AG04450 (cell line): ENCODE measurements around the gene PPP4R4. TPM values are rescaled to one million over a fixed set of nuclear protein-coding genes. Genes with fewer than 3 reads are reported as not detected.

Experiments used
- CTCF ChIA-PET: fragments of 300-600, 350-600 bp; formaldehyde crosslinking; extraction: SDS; loops from one replicate; lab custom pipeline; 2022; ENCODE audit warnings: antibody characterized with exemption, inconsistent platforms; lab: Charles Lee
- POLR2A ChIA-PET: fragments of 350-600 bp; formaldehyde crosslinking; extraction: SDS; loops from one replicate; lab custom pipeline; 2021; ENCODE audit warnings: antibody characterized with exemption, inconsistent platforms; lab: Yijun Ruan, JAX
- DNase-seq: peaks from one replicate; pipeline ENCODE4 v3.0.0-alpha.2; 2011; ENCODE audit warnings: low read depth, low spot score
- H3K27ac ChIP-seq: one replicate; pipeline ENCODE4 v1.5.1; 2012; ENCODE audit warnings: low read depth, low read length, control low read depth
- H3K27me3 ChIP-seq: one replicate; pipeline ENCODE4 v1.6.0; 2012; ENCODE audit warnings: low read length; ENCODE audit not compliant: control insufficient read depth, insufficient read depth
- H3K4me3 ChIP-seq: 2 replicates; pipeline ENCODE4 v1.5.1; 2011; ENCODE audit warnings: mild to moderate bottlenecking, low read depth, low read length, control low read depth
- H3K9me3 ChIP-seq: 2 replicates; pipeline ENCODE4 v1.5.1; 2012; ENCODE audit warnings: low read length; ENCODE audit not compliant: control insufficient read depth, insufficient read depth
- polyA plus RNA-seq: library from polyadenylated mRNA; depleted of rRNA; stranded (reverse); fragments of >200 nt; gene quantifications from 2 replicates; pipeline ENCODE4 v1.2.3, GENCODE V29; 2011
- TF ChIP-seq, protein P1 (sequence below): IDR thresholded peaks from 2 replicates; pipeline ENCODE4 v1.5.1; 2011; ENCODE audit warnings: low read depth, low read length, control low read depth, inconsistent platforms

PPP4R4 gene
- polyA plus RNA-seq, 1 experiment, result 0.60 TPM

DNA sequence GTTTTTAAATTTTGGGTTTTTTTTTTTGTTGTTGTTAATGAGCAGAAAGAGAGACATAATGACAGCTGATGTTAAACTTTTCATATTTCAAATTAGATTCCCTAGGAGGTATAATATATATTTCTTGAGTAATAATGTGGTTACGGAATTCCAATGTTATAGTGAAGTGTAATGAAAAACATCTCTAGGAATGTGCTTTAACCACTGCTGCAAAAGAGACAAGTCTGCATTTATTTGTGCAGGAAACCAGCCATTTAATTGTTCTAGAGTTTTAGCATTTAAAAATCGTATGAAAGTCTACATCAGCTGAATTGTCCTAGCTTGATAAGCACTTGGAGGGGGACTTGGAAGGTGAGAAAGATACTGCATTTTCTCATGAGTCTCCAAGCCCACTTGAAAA lies 104.6 kb downstream of the PPP4R4 start:
- no peaks in the 10 kb centered on the region for H3K27me3 ChIP-seq
- no peak for DNase-seq
- H3K27ac ChIP-seq, result no peak overlapping the region
- TF ChIP-seq, protein P1, sequence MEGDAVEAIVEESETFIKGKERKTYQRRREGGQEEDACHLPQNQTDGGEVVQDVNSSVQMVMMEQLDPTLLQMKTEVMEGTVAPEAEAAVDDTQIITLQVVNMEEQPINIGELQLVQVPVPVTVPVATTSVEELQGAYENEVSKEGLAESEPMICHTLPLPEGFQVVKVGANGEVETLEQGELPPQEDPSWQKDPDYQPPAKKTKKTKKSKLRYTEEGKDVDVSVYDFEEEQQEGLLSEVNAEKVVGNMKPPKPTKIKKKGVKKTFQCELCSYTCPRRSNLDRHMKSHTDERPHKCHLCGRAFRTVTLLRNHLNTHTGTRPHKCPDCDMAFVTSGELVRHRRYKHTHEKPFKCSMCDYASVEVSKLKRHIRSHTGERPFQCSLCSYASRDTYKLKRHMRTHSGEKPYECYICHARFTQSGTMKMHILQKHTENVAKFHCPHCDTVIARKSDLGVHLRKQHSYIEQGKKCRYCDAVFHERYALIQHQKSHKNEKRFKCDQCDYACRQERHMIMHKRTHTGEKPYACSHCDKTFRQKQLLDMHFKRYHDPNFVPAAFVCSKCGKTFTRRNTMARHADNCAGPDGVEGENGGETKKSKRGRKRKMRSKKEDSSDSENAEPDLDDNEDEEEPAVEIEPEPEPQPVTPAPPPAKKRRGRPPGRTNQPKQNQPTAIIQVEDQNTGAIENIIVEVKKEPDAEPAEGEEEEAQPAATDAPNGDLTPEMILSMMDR, result no peak
- H3K9me3 ChIP-seq, result no peaks in the 10 kb centered on the region
- POLR2A ChIA-PET, result no interaction called here
- H3K4me3 ChIP-seq, result no peak overlapping the region
- CTCF ChIA-PET, result interaction anchor here (0.7 to 1.0 kb wide), 2 partner anchors 38 to 97 kb away, joined by 3 read pairs; no protein-coding TSS in a partner anchor

DNA sequence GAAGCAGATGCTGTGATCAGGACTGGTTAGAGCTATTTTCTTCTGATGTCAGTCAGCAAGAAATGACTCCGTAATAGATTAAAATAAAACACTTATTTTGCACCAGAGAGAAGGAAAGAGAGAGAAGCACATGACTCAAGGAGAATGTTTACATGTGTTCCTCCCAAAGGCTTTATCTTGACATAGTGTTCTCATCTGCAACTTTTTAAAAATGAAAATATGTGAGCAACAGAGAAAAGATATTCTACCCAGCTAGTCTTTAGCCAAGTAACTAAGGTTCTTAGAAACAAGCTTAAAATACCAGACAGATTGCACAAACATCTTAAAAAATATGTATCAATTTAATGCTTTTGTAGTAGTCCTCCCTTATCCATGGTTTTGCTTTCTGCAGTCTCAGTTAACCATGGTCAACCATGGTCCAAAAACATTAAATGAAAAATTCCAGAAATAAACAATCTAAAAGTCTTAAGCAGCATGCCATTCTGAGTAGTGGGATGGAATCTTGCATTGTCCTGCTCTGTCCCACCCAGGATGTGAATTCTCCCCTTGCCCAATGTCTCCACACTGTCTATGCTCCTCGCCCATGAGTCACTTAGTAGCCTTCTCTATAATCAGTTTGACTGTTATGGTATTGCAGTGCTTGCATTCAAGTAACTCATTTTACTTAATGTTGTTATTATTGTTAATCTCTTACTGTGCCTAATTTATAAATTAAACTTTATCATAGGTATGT lies 109.0 kb downstream of the PPP4R4 start:
- Histone ChIP-seq H3K27ac (no peak overlapping the region), H3K27me3 (no peaks in the 10 kb centered on the region), H3K9me3 (no peaks in the 10 kb centered on the region), H3K4me3 (no peak overlapping the region)
- TF ChIP-seq, protein P1, result no peak
- DNase-seq, result no peak
- POLR2A ChIA-PET, result no interaction called here
- CTCF ChIA-PET, result no interaction called here

DNA sequence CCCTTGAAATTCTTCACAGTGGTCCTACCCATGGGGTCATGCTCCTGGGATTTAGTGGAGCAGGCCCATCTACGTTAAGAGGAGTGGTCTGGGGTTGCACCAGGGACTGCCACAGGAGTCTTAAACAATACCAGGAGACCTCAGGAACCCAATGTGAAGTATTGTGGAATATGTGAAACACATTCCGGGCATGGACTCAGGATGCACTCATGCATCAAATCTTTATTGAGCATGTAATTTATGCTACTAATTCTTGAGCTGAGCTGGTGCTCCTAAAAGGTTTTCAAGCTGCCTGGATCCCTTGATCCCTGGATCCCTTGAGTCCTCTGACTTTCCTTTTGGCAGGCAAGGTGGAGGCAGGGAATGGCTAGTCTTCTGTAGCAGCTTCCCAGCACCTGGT lies 110.1 kb downstream of the PPP4R4 start:
- H3K27me3 ChIP-seq, result no peaks in the 10 kb centered on the region
- H3K27ac ChIP-seq, result no peak overlapping the region
- ChIA-PET POLR2A (no interaction called here), CTCF (no interaction called here)
- H3K9me3 ChIP-seq, result no peaks in the 10 kb centered on the region
- no peak for DNase-seq
- TF ChIP-seq, protein P1, result no peak
- H3K4me3 ChIP-seq, result no peak overlapping the region

DNA sequence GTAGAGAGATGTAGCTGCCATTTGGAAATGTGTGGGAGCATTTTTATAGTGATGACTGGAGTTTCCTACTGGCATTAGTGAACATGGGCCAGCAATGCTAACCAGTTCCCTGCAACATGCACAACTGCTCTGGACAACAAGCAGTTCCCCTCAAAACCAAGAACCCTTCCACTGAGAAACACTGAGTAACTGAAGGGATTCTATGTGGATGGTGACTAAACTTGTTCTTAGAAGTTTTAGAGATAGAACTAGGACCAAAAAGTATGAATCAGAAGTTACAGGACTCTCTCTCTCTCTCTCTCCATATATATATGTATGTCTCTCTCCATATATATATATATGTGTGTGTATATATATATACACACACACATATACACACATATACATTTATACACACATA lies 111.0 kb downstream of the PPP4R4 start:
- CTCF ChIA-PET, result no interaction called here
- DNase-seq, result no peak

More for the DNA sequence above, 111.0 kb downstream of the PPP4R4 start:
- TF ChIP-seq, protein P1, result no peak
- no peak overlapping the region for H3K27ac ChIP-seq
- no peaks in the 10 kb centered on the region for H3K27me3 ChIP-seq
- no peak overlapping the region for H3K4me3 ChIP-seq
- H3K9me3 ChIP-seq, result no peaks in the 10 kb centered on the region; the same call in 1 of the 2 replicates
- POLR2A ChIA-PET, result no interaction called here
